Lower leg skin (tissue), 3 donors: ENCODE measurements around the gene C1QTNF1.

Experiments used
- POLR2A ChIP-seq, 2 donors: fragments of 450-650 bp; IDR thresholded peaks; one replicate each; pipeline ENCODE4 v1.6.1; 2016 to 2017; ENCODE audit warnings: antibody characterized with exemption in 2 of 2, mild to moderate bottlenecking in 1 of 2, moderate library complexity in 1 of 2
- TF ChIP-seq, protein P1 (sequence below), 3 donors: fragments of 450-650 bp; IDR thresholded peaks; one replicate each; pipeline ENCODE4 v1.5.1; 2016; ENCODE audit warnings: antibody characterized with exemption in 3 of 3, mild to moderate bottlenecking in 3 of 3, moderate library complexity in 2 of 3

DNA sequence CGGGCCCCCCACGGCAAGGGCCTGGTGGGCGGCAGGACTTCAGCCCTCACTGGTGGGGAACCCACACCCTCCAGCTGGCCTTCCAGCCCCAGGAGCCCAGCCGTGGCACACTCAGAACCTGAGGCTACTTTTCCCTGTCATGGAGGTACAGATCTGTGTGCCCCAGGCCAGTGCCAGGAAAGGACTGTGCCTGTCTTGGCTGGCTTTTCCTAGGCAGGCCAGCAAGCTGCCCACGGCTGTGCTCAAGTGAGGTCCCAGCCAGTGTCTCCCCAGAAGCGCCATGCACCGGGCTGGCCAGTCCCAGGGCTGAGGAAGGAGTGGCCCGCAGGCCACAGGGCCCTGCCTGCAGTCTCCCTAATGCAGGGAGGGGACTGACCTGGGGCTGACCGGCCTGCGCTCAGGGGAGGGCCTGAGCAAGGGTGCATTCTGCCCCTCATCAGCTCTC lies 67.3 kb downstream of the C1QTNF1 start:
- TF ChIP-seq, protein P1, sequence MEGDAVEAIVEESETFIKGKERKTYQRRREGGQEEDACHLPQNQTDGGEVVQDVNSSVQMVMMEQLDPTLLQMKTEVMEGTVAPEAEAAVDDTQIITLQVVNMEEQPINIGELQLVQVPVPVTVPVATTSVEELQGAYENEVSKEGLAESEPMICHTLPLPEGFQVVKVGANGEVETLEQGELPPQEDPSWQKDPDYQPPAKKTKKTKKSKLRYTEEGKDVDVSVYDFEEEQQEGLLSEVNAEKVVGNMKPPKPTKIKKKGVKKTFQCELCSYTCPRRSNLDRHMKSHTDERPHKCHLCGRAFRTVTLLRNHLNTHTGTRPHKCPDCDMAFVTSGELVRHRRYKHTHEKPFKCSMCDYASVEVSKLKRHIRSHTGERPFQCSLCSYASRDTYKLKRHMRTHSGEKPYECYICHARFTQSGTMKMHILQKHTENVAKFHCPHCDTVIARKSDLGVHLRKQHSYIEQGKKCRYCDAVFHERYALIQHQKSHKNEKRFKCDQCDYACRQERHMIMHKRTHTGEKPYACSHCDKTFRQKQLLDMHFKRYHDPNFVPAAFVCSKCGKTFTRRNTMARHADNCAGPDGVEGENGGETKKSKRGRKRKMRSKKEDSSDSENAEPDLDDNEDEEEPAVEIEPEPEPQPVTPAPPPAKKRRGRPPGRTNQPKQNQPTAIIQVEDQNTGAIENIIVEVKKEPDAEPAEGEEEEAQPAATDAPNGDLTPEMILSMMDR (IDR thresholded peaks at IDR 0.05), result no peak
- no peak for TF ChIP-seq POLR2A (IDR thresholded peaks at IDR 0.05)
